ENCODE results near the gene FUBP3.

The FUBP3 gene

GRCh38 chr9:130578865-130579737, at the start of gene FUBP3:
FUBP3 (plus strand) TSS chr9:130579577; CDS start chr9:130579681, 104 bp downstream.
- no peak for TF ChIP-seq CTCF (IDR thresholded peaks at IDR 0.05; ENCODE audit: low read depth, low read length, missing control alignments)
- Histone ChIP-seq H3K27ac (peak within 1 kb of the TSS; percentile 81), H3K4me3 (ENCODE audit: low read depth, low read length) (peak within 1 kb of the TSS; percentile 92), H3K36me3 (replicated peaks) (no peaks in the 10 kb centered on the region), H3K27me3 (replicated peaks) (no peaks in the 10 kb centered on the region)
- DNase-seq, result peak; percentile 75
- in situ Hi-C loops (cut with HindIII; ENCODE audit: low pct_ligation_motif_present, low sequenced_read_pairs), result no loop called here

DNA sequence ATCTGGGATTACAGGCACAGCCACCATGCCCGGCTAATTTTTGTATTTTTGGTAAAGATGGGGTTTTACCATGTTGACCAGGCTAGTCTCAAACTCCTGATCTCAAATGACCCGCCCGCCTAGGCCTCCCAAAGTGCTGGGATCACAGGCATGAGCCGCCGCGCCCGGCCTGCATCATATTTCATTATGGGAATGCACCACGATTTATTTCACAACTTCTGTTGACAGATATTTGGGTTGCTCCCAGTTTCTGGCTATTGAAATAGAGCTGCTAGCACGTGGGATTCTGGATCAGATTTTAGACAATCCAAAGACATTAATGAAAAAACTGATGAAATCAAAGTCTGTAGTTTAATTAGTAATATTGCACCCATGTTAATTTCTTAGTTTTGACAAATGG, 48.4 kb upstream of the FUBP3 start:
- Histone ChIP-seq H3K27me3 (replicated peaks) (peaks cover 25% of the 10 kb centered on the region), H3K36me3 (replicated peaks) (no peaks in the 10 kb centered on the region), H3K4me3 (ENCODE audit: low read depth, low read length) (no peak overlapping the region), H3K27ac (no peak overlapping the region)
- in situ Hi-C loops (cut with HindIII; ENCODE audit: low pct_ligation_motif_present, low sequenced_read_pairs), result no loop called here
- no peak for DNase-seq
- TF ChIP-seq CTCF (IDR thresholded peaks at IDR 0.05; ENCODE audit: low read depth, low read length, missing control alignments), result no peak

- Histone ChIP-seq H3K36me3 (replicated peaks) (no peaks in the 10 kb centered on the region), H3K27ac (no peak overlapping the region), H3K27me3 (replicated peaks) (peaks cover 21% of the 10 kb centered on the region), H3K4me3 (ENCODE audit: low read depth, low read length) (no peak overlapping the region)
- in situ Hi-C loops (cut with HindIII; ENCODE audit: low pct_ligation_motif_present, low sequenced_read_pairs), result no loop called here
- TF ChIP-seq CTCF (IDR thresholded peaks at IDR 0.05; ENCODE audit: low read depth, low read length, missing control alignments), result no peak
- no peak for DNase-seq
Observed at GRCh38 chr9:130531670-130532069, 47.7 kb upstream of the FUBP3 start.

- no peak for DNase-seq
- Histone ChIP-seq H3K27ac (no peak overlapping the region), H3K36me3 (replicated peaks) (no peaks in the 10 kb centered on the region), H3K27me3 (replicated peaks) (peaks cover 13% of the 10 kb centered on the region), H3K4me3 (ENCODE audit: low read depth, low read length) (no peak overlapping the region)
- no peak for TF ChIP-seq CTCF (IDR thresholded peaks at IDR 0.05; ENCODE audit: low read depth, low read length, missing control alignments)
- in situ Hi-C loops (cut with HindIII; ENCODE audit: low pct_ligation_motif_present, low sequenced_read_pairs), result no loop called here
Observed at GRCh38 chr9:130532426-130533080, 46.8 kb upstream of the FUBP3 start.

- H3K4me3 ChIP-seq (ENCODE audit: low read depth, low read length), result peak overlapping the region; percentile 5
- H3K36me3 ChIP-seq (replicated peaks), result no peaks in the 10 kb centered on the region
- no peaks in the 10 kb centered on the region for H3K27me3 ChIP-seq (replicated peaks)
- in situ Hi-C loops (cut with HindIII; ENCODE audit: low pct_ligation_motif_present, low sequenced_read_pairs), result no loop called here
- TF ChIP-seq CTCF (IDR thresholded peaks at IDR 0.05; ENCODE audit: low read depth, low read length, missing control alignments), result no peak
- no peak overlapping the region for H3K27ac ChIP-seq
- DNase-seq, result peak; percentile 28
Observed at GRCh38 chr9:130535818-130536521, 43.4 kb upstream of the FUBP3 start.
